ENCODE measurements around the gene SELL.
"Not testable (repeated sequence)": the region's sequence is repeated elsewhere in the genome, so short reads cannot be mapped to it uniquely, and the experiment has no call there.

Gene SELL

GRCh38 chr1:169711469-169712308, at the start of gene SELL:
SELL (minus strand) TSS chr1:169711620; CDS start chr1:169711498, 122 bp downstream.
- DNase-seq: peak; percentile 94

GRCh38 chr1:169759038-169759437, 47.6 kb upstream of the SELL start:
- no peak for DNase-seq

DNA sequence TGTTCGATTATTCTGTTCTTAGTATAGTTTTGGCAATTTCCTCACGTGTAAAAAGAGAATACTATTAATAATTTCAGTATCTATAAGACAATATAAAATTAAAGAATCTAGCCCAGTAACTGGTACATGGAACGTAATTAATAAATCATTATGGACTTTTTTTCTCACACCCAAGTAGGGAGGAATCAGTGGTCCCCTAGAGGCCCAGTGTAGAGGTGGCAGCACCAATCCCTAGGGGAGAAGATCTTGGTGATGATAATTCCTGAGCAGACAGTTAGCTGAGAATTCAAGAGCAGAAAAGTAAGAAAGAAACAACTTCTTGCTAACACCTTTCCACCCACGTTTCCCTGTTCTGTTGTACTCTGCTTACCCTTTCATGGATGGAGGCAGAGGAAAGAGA, 42.1 kb upstream of the SELL start:
- DNase-seq: no peak

DNA sequence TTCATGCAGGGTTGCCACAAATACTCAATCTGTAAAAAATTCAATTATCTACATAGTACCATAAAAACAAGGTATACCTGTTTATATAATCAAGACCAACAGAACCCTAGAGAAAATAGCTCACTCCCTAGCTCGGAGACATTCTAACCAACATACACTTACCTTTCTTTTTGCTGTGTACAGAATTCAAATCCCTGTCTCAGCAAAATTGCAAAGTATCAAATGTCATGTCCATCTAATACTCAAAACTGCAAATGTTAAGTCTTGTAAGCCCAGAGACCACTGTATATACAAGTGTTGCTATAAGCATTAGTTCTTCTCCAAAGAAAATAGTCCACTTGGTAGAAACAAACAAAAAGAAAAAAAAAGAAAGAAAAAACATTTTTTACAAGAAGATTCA, 38.6 kb upstream of the SELL start:
- DNase-seq: no peak

DNA sequence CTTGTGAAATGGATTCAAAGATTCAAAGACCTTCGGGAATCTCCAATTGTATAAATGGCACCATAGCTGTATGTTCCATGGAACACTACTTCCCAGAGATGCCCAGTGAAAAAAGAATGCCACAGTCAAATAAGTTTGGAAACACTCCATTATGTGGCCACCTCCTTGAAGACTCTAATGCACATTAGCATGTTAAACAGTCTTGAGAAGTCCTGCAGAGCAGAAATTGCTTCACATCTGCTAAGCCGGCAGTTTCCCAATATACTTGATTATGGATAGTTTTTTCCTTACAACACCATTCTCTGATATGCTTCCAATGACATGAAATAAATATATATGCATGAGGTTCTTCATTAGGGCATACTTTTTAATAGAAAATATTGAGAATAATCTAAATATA, 35.1 kb upstream of the SELL start:
- no peak for DNase-seq

GRCh38 chr1:169745015-169745861, 33.8 kb upstream of the SELL start:
- DNase-seq: no peak

DNA sequence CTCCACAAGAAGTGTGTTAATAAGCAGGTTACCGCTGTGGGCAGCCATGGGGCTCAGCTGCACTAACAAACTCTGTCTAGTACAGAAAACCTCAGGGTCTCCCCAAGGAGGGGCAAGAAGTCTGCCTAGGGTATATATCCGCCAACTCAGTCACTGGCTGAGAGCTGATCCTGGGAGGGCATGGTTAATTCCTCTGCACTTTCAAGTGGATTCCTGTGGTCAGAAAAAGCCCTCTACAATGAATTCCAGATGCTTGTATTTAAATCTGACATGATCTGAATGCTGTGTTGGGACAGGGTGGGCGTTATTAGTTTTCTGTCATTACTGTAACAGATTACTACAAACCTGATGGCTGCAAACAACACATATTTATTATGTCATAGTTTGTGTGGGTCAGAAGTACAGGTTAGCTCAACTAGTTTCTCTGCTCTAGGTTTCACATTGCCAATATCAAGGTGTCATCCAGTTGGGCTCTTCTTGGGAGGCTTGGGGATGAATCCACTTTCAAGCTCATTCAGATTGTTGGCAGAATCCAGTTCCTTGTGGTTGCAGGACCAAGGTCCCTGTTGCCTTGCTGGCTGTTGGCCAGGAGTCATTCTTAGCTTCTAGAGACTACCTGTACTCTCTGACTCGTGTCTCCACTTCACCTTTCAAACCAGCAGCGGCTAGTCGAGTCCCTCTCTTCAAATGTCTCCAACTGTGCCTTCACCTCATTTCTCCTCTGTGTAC, 30.4 kb upstream of the SELL start:
- DNase-seq: no peak

DNA sequence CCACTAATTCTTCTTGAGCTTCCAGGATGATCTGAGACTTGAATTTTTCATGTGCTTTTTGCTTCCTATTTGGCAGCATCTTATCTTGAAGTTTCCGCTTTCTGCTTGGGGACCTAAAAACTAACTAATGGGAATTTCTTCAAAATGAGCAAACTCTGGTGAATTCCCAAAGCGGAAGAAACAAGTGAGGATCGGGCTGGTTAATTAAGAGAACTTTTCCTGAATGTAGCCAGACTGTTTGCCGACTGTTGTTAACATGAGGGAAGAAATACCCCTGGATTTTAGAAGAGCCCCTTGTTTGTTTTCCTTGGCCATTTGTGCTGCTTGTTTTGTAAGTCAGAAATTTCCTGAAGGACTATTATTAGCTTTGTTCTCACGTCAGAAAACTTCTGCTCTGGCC, 28.6 kb upstream of the SELL start:
- no peak for DNase-seq

DNA sequence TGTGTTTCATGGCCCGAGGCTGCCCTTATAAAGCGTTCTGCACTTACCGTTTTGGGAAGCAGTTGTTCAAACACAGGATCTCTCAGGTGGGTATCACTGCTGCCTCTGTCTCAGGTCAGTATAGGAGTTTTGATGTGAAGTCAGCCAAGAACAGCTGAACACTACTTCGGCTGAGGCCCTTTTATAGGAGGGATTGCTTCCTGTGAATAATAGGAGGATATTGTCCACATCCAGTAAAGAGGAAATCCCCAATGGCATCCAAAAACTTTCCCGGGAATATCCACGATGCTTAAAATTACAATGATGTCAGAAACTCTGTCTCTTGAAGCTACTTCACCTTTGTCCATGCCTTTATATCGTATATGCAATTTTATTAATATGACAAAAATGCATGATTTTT, 22.5 kb upstream of the SELL start, which contains the start of gene SELE:
SELE (minus strand) TSS at position 156 of the 400 bp plus-strand sequence. CDS start 467 bp downstream, outside the sequence.
- DNase-seq: no peak

- DNase-seq: no peak
These were observed 20.0 kb upstream of the SELL start for GRCh38 chr1:169731446-169731845.

DNA sequence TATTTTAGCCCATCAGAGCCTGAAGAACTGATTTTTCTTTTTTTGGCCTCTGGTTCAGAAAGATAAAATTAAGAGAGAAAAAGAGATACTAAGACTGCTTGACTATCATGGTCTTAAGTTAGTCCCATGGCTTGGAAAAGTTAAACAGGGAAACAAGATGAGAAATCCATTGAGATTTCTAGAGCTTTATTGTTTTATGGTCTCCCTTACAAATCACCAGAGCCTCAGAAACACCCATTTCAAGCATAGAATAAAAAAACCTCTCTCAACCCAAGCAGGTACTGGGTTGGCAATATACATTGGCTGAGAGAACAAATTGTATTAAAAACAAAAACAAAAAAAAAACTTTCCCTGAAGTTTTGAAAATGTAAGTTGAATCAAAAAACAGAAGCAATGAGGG, 18.6 kb upstream of the SELL start:
- DNase-seq: no peak

DNA sequence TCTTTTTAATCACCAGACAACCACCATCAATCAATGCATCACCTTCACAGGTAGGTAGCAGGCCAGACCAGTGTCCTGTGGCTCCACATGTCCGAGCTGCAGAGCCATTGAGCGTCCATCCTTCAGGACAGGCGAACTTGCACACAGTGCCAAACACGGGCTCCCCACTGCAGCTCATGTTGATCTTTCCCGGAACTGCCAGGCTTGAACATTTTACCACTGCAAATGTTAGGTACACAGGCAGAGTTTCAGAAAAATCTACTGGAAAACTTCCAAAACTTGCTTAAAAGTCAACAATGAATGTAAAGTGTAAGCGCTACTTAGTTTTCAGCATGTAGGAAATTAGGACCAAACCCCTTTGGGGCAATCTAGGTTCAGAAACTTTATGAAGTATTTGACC, 15.9 kb upstream of the SELL start:
- no peak for DNase-seq

DNA sequence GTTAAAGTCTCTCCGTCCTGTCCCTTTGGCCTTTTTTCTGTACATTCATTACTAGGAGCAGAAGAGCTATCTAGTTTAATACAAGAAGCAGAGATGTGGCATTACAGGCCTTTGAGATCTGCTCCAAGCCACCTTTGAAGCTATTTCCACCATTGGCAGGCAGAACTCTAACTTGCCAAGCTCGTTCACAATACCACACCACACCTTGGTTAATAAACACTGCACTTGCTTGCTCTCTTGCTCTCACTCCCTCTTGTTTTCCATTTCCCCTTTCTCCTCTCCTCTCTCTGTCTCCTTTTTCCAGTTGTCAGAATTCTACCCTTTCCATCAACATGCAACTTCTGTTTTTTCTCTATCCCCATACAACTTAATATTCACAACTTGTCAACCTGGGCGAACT, 15.4 kb upstream of the SELL start:
- no peak for DNase-seq

DNA sequence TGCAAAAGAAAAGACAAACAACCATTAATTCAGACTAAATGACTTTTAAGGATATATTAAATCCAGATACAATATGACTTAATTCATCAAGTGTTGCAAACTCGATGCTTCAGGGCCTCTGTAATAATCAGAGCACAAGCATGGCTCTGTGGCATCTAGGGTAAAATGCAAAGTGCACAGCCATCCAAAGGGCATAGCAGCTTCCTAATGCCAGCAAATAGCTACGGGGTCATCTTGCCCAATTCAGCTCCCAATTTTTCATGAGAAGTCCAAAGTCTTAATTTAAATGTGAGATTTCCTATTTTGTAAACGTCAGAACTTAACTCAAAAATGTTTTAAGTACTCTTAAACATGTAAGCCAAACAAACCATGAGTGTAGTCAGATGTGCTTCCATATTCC, 14.5 kb upstream of the SELL start:
- DNase-seq: no peak

- DNase-seq: no peak
These were observed 12.7 kb upstream of the SELL start for GRCh38 chr1:169724168-169724567.

DNA sequence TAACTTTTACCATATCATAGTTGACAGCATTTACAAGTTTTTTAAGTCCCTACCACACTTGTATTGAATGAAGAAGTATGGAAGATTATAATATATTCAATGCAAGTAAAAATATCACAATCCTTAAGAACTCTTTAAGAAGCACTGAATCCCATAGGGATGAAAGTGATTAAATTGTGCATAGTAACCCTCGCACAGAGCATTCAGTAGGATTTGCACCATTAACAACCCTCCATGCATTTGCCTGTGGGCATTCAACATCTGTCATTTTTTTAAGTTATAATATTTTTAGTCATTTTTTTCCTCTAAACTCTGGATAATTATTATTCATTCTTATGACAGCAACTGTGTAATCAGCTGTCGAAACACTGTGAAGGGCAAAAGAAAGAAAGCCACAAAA, 12.3 kb upstream of the SELL start:
- no peak for DNase-seq

- DNase-seq: peak; percentile 54
These were observed 11.4 kb upstream of the SELL start for GRCh38 chr1:169722779-169723178.

GRCh38 chr1:169715100-169715499, 3.7 kb upstream of the SELL start:
- not testable (repeated sequence) for DNase-seq

DNA sequence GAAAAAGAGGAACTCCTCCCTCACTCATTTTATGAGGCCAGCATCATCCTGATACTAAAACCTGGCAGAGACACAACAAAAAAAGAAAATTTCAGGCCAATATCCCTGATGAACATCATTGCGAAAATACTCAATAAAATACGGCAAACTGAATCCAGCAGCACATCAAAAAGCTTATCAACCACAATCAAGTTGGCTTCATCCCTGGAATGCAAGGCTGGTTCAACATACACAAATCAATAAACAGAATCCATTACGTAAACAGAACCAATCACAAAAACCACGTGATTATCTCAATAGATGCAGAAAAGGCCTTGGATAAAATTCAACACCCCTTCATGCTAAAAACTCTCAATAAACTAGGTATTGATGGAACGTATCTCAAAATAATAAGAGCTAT, 1.7 kb upstream of the SELL start:
- not testable (repeated sequence) for DNase-seq

DNA sequence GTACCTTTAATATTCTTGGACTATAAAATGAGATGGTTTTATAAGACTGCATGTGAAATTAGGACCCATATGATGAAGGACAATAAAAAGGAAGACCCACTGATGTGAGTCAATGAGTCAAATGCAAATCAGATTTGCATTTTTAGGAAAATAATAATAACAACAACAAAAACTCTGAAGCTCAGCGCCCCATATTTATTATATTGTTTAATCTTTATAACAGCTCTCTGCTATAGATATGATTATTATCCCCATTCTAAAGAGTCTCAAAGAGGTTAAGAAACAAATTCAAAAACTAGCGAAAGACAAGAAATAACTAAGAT, 850 bp upstream of the SELL start:
- no peak for DNase-seq

GRCh38 chr1:169708647-169709046, 2.8 kb downstream of the SELL start:
- DNase-seq: peak; percentile 21

- no peak for DNase-seq
These were observed 3.4 kb downstream of the SELL start for GRCh38 chr1:169707912-169708604.

GRCh38 chr1:169704797-169705196, 6.6 kb downstream of the SELL start:
- DNase-seq: no peak

Data from hematopoietic multipotent progenitor cell treated with erythropoietin and hydrocortisone succinate and interleukin-3 and kit ligand, for 4 days (in vitro differentiated cells).